Neural progenitor cell (in vitro differentiated cells): ENCODE results near the gene TMEM87A.

ENCODE experiments used
- CTCF ChIP-seq: fragments of 200-600 bp; sonication (generic); IDR thresholded peaks from 2 replicates; pipeline ENCODE4 v1.5.1; 2017; ENCODE audit warnings: antibody characterized with exemption, mild to moderate bottlenecking
- EZH2 ChIP-seq: fragments of 200-600 bp; sonication (generic); IDR thresholded peaks from 2 replicates; pipeline ENCODE4 v1.6.1; 2017; ENCODE audit warnings: antibody characterized with exemption, mild to moderate bottlenecking, moderate library complexity
- EZH2phosphoT487 ChIP-seq: fragments of 200-600 bp; sonication (generic); IDR thresholded peaks from 2 replicates; pipeline ENCODE4 v1.6.1; 2017; ENCODE audit warnings: antibody characterized with exemption

- TF ChIP-seq CTCF: no peak
- no peak for TF ChIP-seq EZH2
- TF ChIP-seq EZH2phosphoT487: no peak
Observed at GRCh38 chr15:42306681-42307080, 33.4 kb upstream of the TMEM87A start.
